Activated naive CD4-positive, alpha-beta T cell treated with anti-CD3 and anti-CD28 coated beads, Interleukin-2, amount 10 ng/mL, durations not matched to agents 7 days and 5 days (primary cell): ENCODE results near the gene KLHL10.
"Not testable (repeated sequence)": the region's sequence is repeated elsewhere in the genome, so short reads cannot be mapped to it uniquely, and the experiment has no call there.

Experiments
- CTCF ChIA-PET: fragments of 350-600 bp; sonication (Branson Sonifier 250); formaldehyde crosslinking; loops from one replicate; lab custom pipeline; 2021; ENCODE audit warnings: antibody characterized with exemption; lab: Charles Lee
- DNase-seq: peaks from one replicate; pipeline ENCODE4 v3.0.0-alpha.2; 2020
- H3K27ac Mint-ChIP-seq: one replicate; pipeline ENCODE4 v1.8.0; 2021; ENCODE audit warnings: mild to moderate bottlenecking, moderate library complexity, mixed read lengths
- H3K27me3 Mint-ChIP-seq: one replicate; pipeline ENCODE4 v1.8.0; 2021; ENCODE audit warnings: mild to moderate bottlenecking, mixed read lengths
- H3K36me3 Mint-ChIP-seq: one replicate; pipeline ENCODE4 v1.8.0; 2021; ENCODE audit warnings: mixed read lengths
- H3K4me1 Mint-ChIP-seq: one replicate; pipeline ENCODE4 v1.8.0; 2021; ENCODE audit warnings: mixed read lengths
- H3K4me3 Mint-ChIP-seq: one replicate; pipeline ENCODE4 v1.8.0; 2021; ENCODE audit warnings: mild to moderate bottlenecking, moderate library complexity, mixed read lengths
- H3K9me3 Mint-ChIP-seq: one replicate; pipeline ENCODE4 v1.8.0; 2021; ENCODE audit warnings: mixed read lengths

The KLHL10 gene

GRCh38 chr17:41823141-41823524 is 14.5 kb upstream of the KLHL10 start:
- Mint-ChIP-seq H3K27me3 (no peaks in the 10 kb centered on the region), H3K4me1 (no peaks in the 10 kb centered on the region), H3K27ac (no peak overlapping the region), H3K9me3 (no peaks in the 10 kb centered on the region), H3K36me3 (no peaks in the 10 kb centered on the region), H3K4me3 (no peak overlapping the region)
- DNase-seq, result no peak
- CTCF ChIA-PET, result interaction anchor here (1.3 kb wide), 1 partner anchor 11 kb away, joined by 4 read pairs; the partner anchor contains the start of gene P3H4

GRCh38 chr17:41823580-41823979 is 14.0 kb upstream of the KLHL10 start:
- CTCF ChIA-PET, result interaction anchor here (1.3 kb wide), 1 partner anchor 12 kb away, joined by 4 read pairs; the partner anchor contains the start of gene P3H4
- H3K4me1 Mint-ChIP-seq, result no peaks in the 10 kb centered on the region
- H3K9me3 Mint-ChIP-seq, result no peaks in the 10 kb centered on the region
- no peaks in the 10 kb centered on the region for H3K27me3 Mint-ChIP-seq
- DNase-seq, result no peak
- no peak overlapping the region for H3K4me3 Mint-ChIP-seq
- no peaks in the 10 kb centered on the region for H3K36me3 Mint-ChIP-seq
- no peak overlapping the region for H3K27ac Mint-ChIP-seq

GRCh38 chr17:41824086-41824485 is 13.5 kb upstream of the KLHL10 start:
- DNase-seq, result no peak
- Mint-ChIP-seq H3K4me3 (no peak overlapping the region), H3K27me3 (no peaks in the 10 kb centered on the region), H3K4me1 (no peaks in the 10 kb centered on the region), H3K36me3 (no peaks in the 10 kb centered on the region), H3K27ac (no peak overlapping the region), H3K9me3 (no peaks in the 10 kb centered on the region)
- CTCF ChIA-PET, result interaction anchor here (1.3 kb wide), 1 partner anchor 12 kb away, joined by 4 read pairs; the partner anchor contains the start of gene P3H4

- no peak overlapping the region for H3K4me3 Mint-ChIP-seq
- H3K27ac Mint-ChIP-seq, result no peak overlapping the region
- H3K36me3 Mint-ChIP-seq, result no peaks in the 10 kb centered on the region
- no peaks in the 10 kb centered on the region for H3K9me3 Mint-ChIP-seq
- no peaks in the 10 kb centered on the region for H3K27me3 Mint-ChIP-seq
- CTCF ChIA-PET, result no interaction called here
- no peaks in the 10 kb centered on the region for H3K4me1 Mint-ChIP-seq
- DNase-seq, result no peak
These were observed 12.3 kb upstream of the KLHL10 start for GRCh38 chr17:41825175-41825845.

- H3K9me3 Mint-ChIP-seq, H3K4me3 Mint-ChIP-seq, H3K27me3 Mint-ChIP-seq, H3K36me3 Mint-ChIP-seq, H3K27ac Mint-ChIP-seq, DNase-seq, H3K4me1 Mint-ChIP-seq: not testable (repeated sequence)
- CTCF ChIA-PET, result interaction anchor here (1.6 kb wide), 1 partner anchor 19 kb away, joined by 5 read pairs; the partner anchor contains the start of gene P3H4
These were observed 7.7 kb upstream of the KLHL10 start for GRCh38 chr17:41829961-41830360.

GRCh38 chr17:41835214-41835799 is 2.3 kb upstream of the KLHL10 start:
- Mint-ChIP-seq H3K27me3 (peaks cover 34% of the 10 kb centered on the region), H3K27ac (no peak overlapping the region), H3K4me3 (peak overlapping the region; percentile 78), H3K9me3 (no peaks in the 10 kb centered on the region), H3K4me1 (peaks cover 16% of the 10 kb centered on the region), H3K36me3 (peaks cover 7% of the 10 kb centered on the region)
- DNase-seq, result no peak
- CTCF ChIA-PET, result interaction anchor here (1.3 kb wide), 1 partner anchor 24 kb away, joined by 4 read pairs; the partner anchor contains the start of gene P3H4

GRCh38 chr17:41835800-41836549 is 1.6 kb upstream of the KLHL10 start, which contains the start of gene NT5C3B:
NT5C3B (minus strand) TSS chr17:41836232; CDS start chr17:41836193, 39 bp downstream.
- H3K36me3 Mint-ChIP-seq, result peaks cover 7% of the 10 kb centered on the region
- peaks cover 37% of the 10 kb centered on the region for H3K27me3 Mint-ChIP-seq
- peak within 1 kb of the TSS; percentile 74 for H3K27ac Mint-ChIP-seq
- CTCF ChIA-PET, result interaction anchor here (1.3 kb wide), 1 partner anchor 24 kb away, joined by 4 read pairs; the partner anchor contains the start of gene P3H4
- H3K9me3 Mint-ChIP-seq, result no peaks in the 10 kb centered on the region
- DNase-seq, result peak; percentile 64
- H3K4me1 Mint-ChIP-seq, result peaks cover 16% of the 10 kb centered on the region
- H3K4me3 Mint-ChIP-seq, result peak within 1 kb of the TSS; percentile 78

- no peak for DNase-seq
- H3K36me3 Mint-ChIP-seq, result peaks cover 4% of the 10 kb centered on the region
- no peaks in the 10 kb centered on the region for H3K9me3 Mint-ChIP-seq
- CTCF ChIA-PET, result interaction anchor here (1.3 kb wide), 1 partner anchor 25 kb away, joined by 4 read pairs; the partner anchor contains the start of gene P3H4
- H3K27ac Mint-ChIP-seq, result no peak overlapping the region
- H3K27me3 Mint-ChIP-seq, result peaks cover 37% of the 10 kb centered on the region
- peak overlapping the region; percentile 78 for H3K4me3 Mint-ChIP-seq
- peaks cover 16% of the 10 kb centered on the region for H3K4me1 Mint-ChIP-seq
These were observed 952 bp upstream of the KLHL10 start for GRCh38 chr17:41836550-41837196.

GRCh38 chr17:41839448-41839847 is 1.8 kb downstream of the KLHL10 start:
- H3K27ac Mint-ChIP-seq, H3K36me3 Mint-ChIP-seq, H3K4me3 Mint-ChIP-seq, H3K9me3 Mint-ChIP-seq, CTCF ChIA-PET, DNase-seq: not testable (repeated sequence)
- Mint-ChIP-seq H3K27me3 (peaks cover 37% of the 10 kb centered on the region), H3K4me1 (peaks cover 16% of the 10 kb centered on the region)

GRCh38 chr17:41840781-41841180 is 3.2 kb downstream of the KLHL10 start:
- H3K9me3 Mint-ChIP-seq, H3K27ac Mint-ChIP-seq, H3K4me3 Mint-ChIP-seq, H3K36me3 Mint-ChIP-seq, CTCF ChIA-PET, H3K4me1 Mint-ChIP-seq, DNase-seq: not testable (repeated sequence)
- peaks cover 32% of the 10 kb centered on the region for H3K27me3 Mint-ChIP-seq

GRCh38 chr17:41844971-41845370 is 7.3 kb downstream of the KLHL10 start:
- Mint-ChIP-seq H3K27ac (no peak overlapping the region), H3K4me3 (no peak overlapping the region), H3K27me3 (peaks cover 3% of the 10 kb centered on the region), H3K4me1 (no peaks in the 10 kb centered on the region), H3K9me3 (no peaks in the 10 kb centered on the region), H3K36me3 (no peaks in the 10 kb centered on the region)
- no peak for DNase-seq
- CTCF ChIA-PET, result no interaction called here

- H3K4me3 Mint-ChIP-seq, result no peak overlapping the region
These were observed 11.2 kb downstream of the KLHL10 start for GRCh38 chr17:41848788-41849187.

GRCh38 chr17:41849251-41849990 is 11.8 kb downstream of the KLHL10 start:
- H3K27me3 Mint-ChIP-seq, result no peaks in the 10 kb centered on the region
- CTCF ChIA-PET, result interaction anchor here (0.7 kb wide), 2 partner anchors 13 to 99 kb away, joined by 3 read pairs; no protein-coding TSS in a partner anchor
- H3K4me1 Mint-ChIP-seq, result peaks cover 12% of the 10 kb centered on the region
- no peaks in the 10 kb centered on the region for H3K9me3 Mint-ChIP-seq
- H3K36me3 Mint-ChIP-seq, result peaks cover 13% of the 10 kb centered on the region
- DNase-seq, result no peak
- no peak overlapping the region for H3K27ac Mint-ChIP-seq
- no peak overlapping the region for H3K4me3 Mint-ChIP-seq

More at GRCh38 chr17:41848788-41849187, 11.2 kb downstream of the KLHL10 start:
- no peak for DNase-seq
- peaks cover 9% of the 10 kb centered on the region for H3K36me3 Mint-ChIP-seq
- H3K9me3 Mint-ChIP-seq, result no peaks in the 10 kb centered on the region
- no peak overlapping the region for H3K27ac Mint-ChIP-seq
- no peaks in the 10 kb centered on the region for H3K27me3 Mint-ChIP-seq
- H3K4me1 Mint-ChIP-seq, result peaks cover 12% of the 10 kb centered on the region
- CTCF ChIA-PET, result no interaction called here
